ENCODE results near the gene ALOX12. TPM values are rescaled to one million over a fixed set of nuclear protein-coding genes. Genes with fewer than 3 reads are reported as not detected.
A peak's percentile ranks its signal among the peaks of the same experiment; 100 is the strongest.

ALOX12 gene
- total and polyA plus RNA-seq, 4 donors: 0.03 to 3.1 (median 0.24) TPM; not detected in 1

DNA sequence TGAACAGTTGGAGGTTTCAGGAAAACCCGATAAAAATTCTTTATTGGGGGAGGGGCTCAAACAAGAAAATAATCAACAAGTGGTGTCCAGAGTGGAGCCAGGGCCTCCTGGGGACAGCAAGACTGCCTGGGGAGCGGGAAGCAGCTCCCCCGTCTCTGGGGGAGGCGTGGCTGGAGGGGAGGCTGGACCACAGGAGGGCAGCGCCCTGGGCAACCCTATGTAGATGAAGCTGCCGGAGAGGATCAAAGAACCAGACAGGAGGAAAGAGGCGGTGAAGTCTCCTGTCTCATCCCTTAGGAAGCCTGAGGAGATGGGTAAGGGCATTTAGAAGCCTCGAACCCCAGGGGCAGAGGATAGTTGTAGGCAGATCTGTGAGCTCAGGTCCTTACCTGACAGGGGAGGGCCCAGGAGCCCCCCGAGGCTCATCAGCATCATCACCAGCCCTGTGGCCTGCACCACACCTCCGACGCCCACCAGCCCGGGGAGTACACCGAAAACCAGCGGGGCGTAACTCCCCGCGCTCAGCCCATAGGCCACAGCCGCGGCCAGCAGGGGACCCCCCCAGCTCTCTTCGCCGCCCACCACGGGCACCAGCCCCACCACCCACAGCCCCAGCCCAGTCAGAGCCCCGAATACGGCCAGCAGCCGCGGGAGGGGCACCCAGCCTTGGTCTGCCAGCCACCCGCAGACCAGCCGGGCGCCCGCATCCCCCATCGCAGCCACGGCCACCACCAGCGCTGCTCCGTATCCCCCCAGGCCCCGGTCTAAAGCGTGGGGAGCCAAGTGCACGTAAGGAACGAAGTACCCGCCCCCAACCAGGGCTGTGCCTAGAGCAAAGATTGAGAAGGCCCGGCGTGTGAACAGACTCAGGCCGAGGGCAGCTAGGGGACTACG lies 46.0 kb downstream of the ALOX12 start:
- H3K9ac ChIP-seq (ENCODE audit: low read depth in 1 of 2, low read length in 2 of 2): no peak overlapping the region
- WGBS: 38% methylated on average over 43 of the region's 43 CpGs
- H3K4me1 ChIP-seq (ENCODE audit: control insufficient read depth in 4 of 4, insufficient read depth in 4 of 4, low read length in 3 of 4): peaks cover 19 to 80% (median 54%) of the 10 kb centered on the region in 4 donors
- H3K36me3 ChIP-seq (ENCODE audit: control insufficient read depth in 4 of 4, insufficient read depth in 3 of 4, low read depth in 1 of 4, low read length in 3 of 4): no peaks in the 10 kb centered on the region
- TF ChIP-seq RXRA (IDR thresholded peaks at IDR 0.05) (no peak), NR2F2 (IDR thresholded peaks at IDR 0.05) (no peak), TAF1 (conservative IDR thresholded peaks at IDR 0.05) (no peak)
- H3K27me3 ChIP-seq (ENCODE audit: control insufficient read depth in 4 of 4, insufficient read depth in 4 of 4, low read length in 3 of 4): no peaks in the 10 kb centered on the region
- no peak for DNase-seq (ENCODE audit: low spot score)
- peak overlapping the region in 1 of 2 donors; percentile 21 for H3K27ac ChIP-seq (ENCODE audit: low read depth in 1 of 2, low read length in 2 of 2)
- H3K4me3 ChIP-seq (ENCODE audit: low read depth in 1 of 3, low read length in 3 of 3): peak overlapping the region in 1 of 3 donors; percentile 61
- no peaks in the 10 kb centered on the region for H3K9me3 ChIP-seq (ENCODE audit: control insufficient read depth in 4 of 4, low read length in 3 of 4)

- H3K9ac ChIP-seq (ENCODE audit: low read depth in 1 of 2, low read length in 2 of 2): no peak overlapping the region
- peak overlapping the region in 1 of 3 donors; percentile 61 for H3K4me3 ChIP-seq (ENCODE audit: low read depth in 1 of 3, low read length in 3 of 3)
- no peaks in the 10 kb centered on the region for H3K36me3 ChIP-seq (ENCODE audit: control insufficient read depth in 4 of 4, insufficient read depth in 3 of 4, low read depth in 1 of 4, low read length in 3 of 4)
- peak overlapping the region in 1 of 2 donors; percentile 37 for H3K27ac ChIP-seq (ENCODE audit: low read depth in 1 of 2, low read length in 2 of 2)
- peaks cover 19 to 84% (median 55%) of the 10 kb centered on the region in 4 donors for H3K4me1 ChIP-seq (ENCODE audit: control insufficient read depth in 4 of 4, insufficient read depth in 4 of 4, low read length in 3 of 4)
- 16% methylated on average over 53 of the region's 53 CpGs for WGBS
- no peaks in the 10 kb centered on the region for H3K27me3 ChIP-seq (ENCODE audit: control insufficient read depth in 4 of 4, insufficient read depth in 4 of 4, low read length in 3 of 4)
- H3K9me3 ChIP-seq (ENCODE audit: control insufficient read depth in 4 of 4, low read length in 3 of 4): no peaks in the 10 kb centered on the region
- TF ChIP-seq EGR1 (IDR thresholded peaks at IDR 0.05; ENCODE audit: low read depth in 2 of 2) (peak in 1 of 2 donors; percentile 24), HNF4G (IDR thresholded peaks at IDR 0.05) (no peak), NR2F2 (IDR thresholded peaks at IDR 0.05) (no peak), RXRA (IDR thresholded peaks at IDR 0.05) (no peak), HNF4A (conservative IDR thresholded peaks at IDR 0.05) (no peak), FOXA2 (IDR thresholded peaks at IDR 0.05) (no peak)
- DNase-seq (ENCODE audit: low spot score): no peak
Measured at GRCh38 chr17:7042501-7043181, 46.8 kb downstream of the ALOX12 start.

GRCh38 chr17:7043182-7043496 lies 47.3 kb downstream of the ALOX12 start:
- TF ChIP-seq RAD21 (IDR thresholded peaks at IDR 0.05) (no peak), RXRA (IDR thresholded peaks at IDR 0.05) (peak; percentile 51 to 82)
- H3K27me3 ChIP-seq (ENCODE audit: control insufficient read depth in 4 of 4, insufficient read depth in 4 of 4, low read length in 3 of 4): no peaks in the 10 kb centered on the region
- peak; percentile 41 for DNase-seq (ENCODE audit: low spot score)
- H3K4me3 ChIP-seq (ENCODE audit: low read depth in 1 of 3, low read length in 3 of 3): peak overlapping the region in 2 of 3 donors; percentile 21 to 61
- H3K27ac ChIP-seq (ENCODE audit: low read depth in 1 of 2, low read length in 2 of 2): peak overlapping the region; percentile 11 to 37
- H3K9me3 ChIP-seq (ENCODE audit: control insufficient read depth in 4 of 4, low read length in 3 of 4): no peaks in the 10 kb centered on the region
- 1% methylated on average over 21 of the region's 21 CpGs for WGBS
- peaks cover 18 to 81% (median 51%) of the 10 kb centered on the region in 4 donors for H3K4me1 ChIP-seq (ENCODE audit: control insufficient read depth in 4 of 4, insufficient read depth in 4 of 4, low read length in 3 of 4)
- H3K9ac ChIP-seq (ENCODE audit: low read depth in 1 of 2, low read length in 2 of 2): peak overlapping the region in 1 of 2 donors; percentile 37
- no peaks in the 10 kb centered on the region for H3K36me3 ChIP-seq (ENCODE audit: control insufficient read depth in 4 of 4, insufficient read depth in 3 of 4, low read depth in 1 of 4, low read length in 3 of 4)

DNA sequence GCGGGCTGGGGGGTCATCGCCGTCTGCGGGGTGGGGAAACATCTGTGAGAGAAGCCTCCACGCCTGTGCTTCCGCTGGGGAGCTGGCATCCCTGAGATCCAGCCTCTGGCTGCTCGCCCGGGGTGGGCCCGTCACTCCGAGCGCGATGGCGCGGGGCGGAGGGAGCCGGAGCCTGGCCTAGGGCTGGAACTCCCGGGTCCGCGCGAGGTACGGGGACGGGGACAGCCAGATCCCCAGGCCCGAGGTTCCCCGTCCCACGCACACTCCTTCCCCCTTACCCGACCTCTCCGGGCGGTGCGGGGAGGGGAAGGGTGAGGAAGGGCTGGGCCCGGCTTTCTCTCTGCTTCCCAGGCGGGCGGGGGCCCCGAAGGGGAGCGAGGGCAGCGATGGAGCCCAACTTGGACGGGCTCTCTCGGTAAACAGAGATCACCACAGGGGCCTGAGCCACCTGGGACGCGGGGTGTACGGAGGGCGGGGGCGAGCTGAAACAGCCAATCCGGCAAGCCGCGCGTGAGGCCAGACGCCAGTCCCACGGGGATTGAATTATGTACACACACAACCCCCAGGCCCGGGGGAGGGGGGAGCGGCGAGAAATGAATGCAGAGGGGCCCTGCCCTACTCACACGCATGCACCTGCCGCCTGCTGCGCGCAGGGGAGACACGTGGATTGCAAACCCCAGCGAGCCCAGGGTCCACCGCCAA lies 47.8 kb downstream of the ALOX12 start, which contains the start of gene SLC16A11:
Gene SLC16A11 (minus strand): TSS at position 596 of the 702 bp plus-strand sequence. CDS start 579 bp downstream, at position 17.
- peaks cover 18 to 75% (median 46%) of the 10 kb centered on the region in 4 donors for H3K4me1 ChIP-seq (ENCODE audit: control insufficient read depth in 4 of 4, insufficient read depth in 4 of 4, low read length in 3 of 4)
- H3K27ac ChIP-seq (ENCODE audit: low read depth in 1 of 2, low read length in 2 of 2): peak within 1 kb of the TSS; percentile 11 to 37
- peak within 1 kb of the TSS in 1 of 2 donors; percentile 37 for H3K9ac ChIP-seq (ENCODE audit: low read depth in 1 of 2, low read length in 2 of 2)
- TF ChIP-seq FOXA2 (IDR thresholded peaks at IDR 0.05): peak; percentile 37
- TF ChIP-seq ATF3 (IDR thresholded peaks at IDR 0.05): no peak
- no peak for TF ChIP-seq EGR1 (IDR thresholded peaks at IDR 0.05; ENCODE audit: low read depth in 2 of 2)
- no peak for TF ChIP-seq HNF4G (IDR thresholded peaks at IDR 0.05)
- TF ChIP-seq YY1 (IDR thresholded peaks at IDR 0.05): peak; percentile 19
- no peak for TF ChIP-seq ZBTB33 (IDR thresholded peaks at IDR 0.05)
- peak in 1 of 2 donors; percentile 15 for TF ChIP-seq HNF4A (conservative IDR thresholded peaks at IDR 0.05)
- no peak for TF ChIP-seq JUND (IDR thresholded peaks at IDR 0.05)
- no peak for TF ChIP-seq GABPA (IDR thresholded peaks at IDR 0.05 in 1 of 2, conservative IDR thresholded peaks at IDR 0.05 in 1 of 2)
- peak in 1 of 2 donors; percentile 3 for TF ChIP-seq RXRA (IDR thresholded peaks at IDR 0.05)
- TF ChIP-seq MAX (IDR thresholded peaks at IDR 0.05): peak; percentile 9
- no peak for TF ChIP-seq TAF1 (conservative IDR thresholded peaks at IDR 0.05)

More for the DNA sequence above, 47.8 kb downstream of the ALOX12 start, which contains the start of gene SLC16A11:
- DNase-seq (ENCODE audit: low spot score): peak; percentile 47
- Histone ChIP-seq H3K4me3 (ENCODE audit: low read depth in 1 of 3, low read length in 3 of 3) (peak within 1 kb of the TSS; percentile 5 to 61 (median 21)), H3K36me3 (ENCODE audit: control insufficient read depth in 4 of 4, insufficient read depth in 3 of 4, low read depth in 1 of 4, low read length in 3 of 4) (no peaks in the 10 kb centered on the region), H3K27me3 (ENCODE audit: control insufficient read depth in 4 of 4, insufficient read depth in 4 of 4, low read length in 3 of 4) (no peaks in the 10 kb centered on the region), H3K9me3 (ENCODE audit: control insufficient read depth in 4 of 4, low read length in 3 of 4) (no peaks in the 10 kb centered on the region)
- WGBS: 4% methylated on average over 58 of the region's 58 CpGs

Data from liver (tissue), 9 donors.